ENCODE results near the gene VAT1. TPM values are rescaled to one million over a fixed set of nuclear protein-coding genes. Genes with fewer than 3 reads are reported as not detected.

VAT1 gene
- total and polyA plus RNA-seq, 2 experiments from 2014 or later: 207 to 251 TPM

DNA sequence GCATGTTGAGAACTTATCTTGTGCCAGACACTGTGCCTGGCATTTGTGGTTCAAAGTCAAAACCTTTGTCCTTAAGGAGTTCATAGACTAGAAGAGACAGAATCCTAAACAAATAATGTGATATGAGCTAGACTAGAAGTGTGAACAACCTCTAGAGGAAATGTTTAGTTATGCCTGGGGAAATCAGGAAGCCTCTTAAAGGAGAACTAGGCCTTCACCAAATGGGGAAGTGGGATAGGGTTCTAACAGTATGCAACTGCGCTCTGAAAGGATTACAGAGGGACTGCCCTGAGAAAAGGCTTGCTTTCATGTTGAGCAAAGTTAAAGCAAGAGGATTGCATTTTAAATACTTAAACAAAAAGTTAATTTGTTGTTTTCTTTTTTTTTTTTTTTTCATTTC is 37.0 kb downstream of the VAT1 start:
- Histone ChIP-seq H3K79me2 (peaks cover 52% of the 10 kb centered on the region), H3K27me3 (no peaks in the 10 kb centered on the region), H3K4me3 (no peak overlapping the region), H2AFZ (no peak overlapping the region), H3K4me2 (no peak overlapping the region), H3K27ac (no peak overlapping the region), H3K9me2 (replicated peaks; ENCODE audit: insufficient read depth) (no peaks in the 10 kb centered on the region), H3K9me3 (ENCODE audit: low read depth) (no peaks in the 10 kb centered on the region), H4K20me1 (ENCODE audit: insufficient read depth, poor library complexity, severe bottlenecking) (peaks cover 8% of the 10 kb centered on the region), H3K4me1 (ENCODE audit: insufficient read depth) (peaks cover 6% of the 10 kb centered on the region), H3K36me3 (replicated peaks; ENCODE audit: insufficient read depth, low read depth) (no peaks in the 10 kb centered on the region)
- DNase-seq (ENCODE audit: low spot score): no peak
- TF ChIP-seq CTCF (IDR thresholded peaks at IDR 0.05; ENCODE audit: poor library complexity) (no peak), EZH2phosphoT487 (IDR thresholded peaks at IDR 0.05; ENCODE audit: low read depth, severe bottlenecking, unreplicated experiment) (no peak), EZH2 (IDR thresholded peaks at IDR 0.05; ENCODE audit: borderline replicate concordance) (no peak)
- WGBS (ENCODE audit: low lambda C conversion rate, missing lambda C conversion rate): 74% methylated on average over 1 of the region's 1 CpG

DNA sequence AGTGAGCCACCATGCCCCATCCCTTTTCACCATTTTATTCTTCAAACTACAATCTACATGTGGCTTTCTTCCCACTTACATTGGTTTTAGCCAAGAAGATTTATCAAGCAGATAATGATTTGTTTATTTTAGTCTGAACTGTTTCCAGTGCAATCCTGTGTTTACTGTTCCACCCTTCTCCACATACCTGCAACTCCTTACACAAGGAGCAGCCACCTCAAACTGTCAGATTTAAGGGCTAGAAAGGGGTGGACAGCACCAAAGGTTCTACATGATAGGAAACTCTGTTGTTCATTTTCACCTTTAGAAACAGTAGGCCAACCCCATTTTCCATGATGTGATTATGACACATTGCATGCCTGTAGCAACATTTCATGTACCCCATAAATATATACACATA is 39.9 kb downstream of the VAT1 start:
- peak overlapping the region; percentile 91 for H3K4me2 ChIP-seq
- TF ChIP-seq EZH2phosphoT487 (IDR thresholded peaks at IDR 0.05; ENCODE audit: low read depth, severe bottlenecking, unreplicated experiment) (no peak), CTCF (IDR thresholded peaks at IDR 0.05; ENCODE audit: poor library complexity) (no peak), EZH2 (IDR thresholded peaks at IDR 0.05; ENCODE audit: borderline replicate concordance) (no peak)
- DNase-seq (ENCODE audit: low spot score): no peak
- no peaks in the 10 kb centered on the region for H3K36me3 ChIP-seq (replicated peaks; ENCODE audit: insufficient read depth, low read depth)
- no peaks in the 10 kb centered on the region for H3K9me2 ChIP-seq (replicated peaks; ENCODE audit: insufficient read depth)
- H4K20me1 ChIP-seq (ENCODE audit: insufficient read depth, poor library complexity, severe bottlenecking): peaks cover 8% of the 10 kb centered on the region
- H3K4me3 ChIP-seq: no peak overlapping the region
- no peak overlapping the region for H2AFZ ChIP-seq
- peaks cover 6% of the 10 kb centered on the region for H3K4me1 ChIP-seq (ENCODE audit: insufficient read depth)
- H3K9me3 ChIP-seq (ENCODE audit: low read depth): no peaks in the 10 kb centered on the region
- H3K79me2 ChIP-seq: peaks cover 54% of the 10 kb centered on the region
- no peaks in the 10 kb centered on the region for H3K27me3 ChIP-seq
- H3K27ac ChIP-seq: no peak overlapping the region

- Histone ChIP-seq H3K4me3 (peak overlapping the region; percentile 84), H3K79me2 (peaks cover 46% of the 10 kb centered on the region), H3K27me3 (no peaks in the 10 kb centered on the region), H3K4me1 (ENCODE audit: insufficient read depth) (peaks cover 6% of the 10 kb centered on the region), H3K9me2 (replicated peaks; ENCODE audit: insufficient read depth) (no peaks in the 10 kb centered on the region), H4K20me1 (ENCODE audit: insufficient read depth, poor library complexity, severe bottlenecking) (peaks cover 5% of the 10 kb centered on the region), H3K27ac (peak overlapping the region; percentile 96), H3K4me2 (peak overlapping the region; percentile 91), H2AFZ (peak overlapping the region; percentile 88), H3K36me3 (replicated peaks; ENCODE audit: insufficient read depth, low read depth) (no peaks in the 10 kb centered on the region), H3K9me3 (ENCODE audit: low read depth) (no peaks in the 10 kb centered on the region)
- 2% methylated on average over 66 of the region's 67 CpGs for WGBS (ENCODE audit: low lambda C conversion rate, missing lambda C conversion rate)
- TF ChIP-seq CTCF (IDR thresholded peaks at IDR 0.05; ENCODE audit: poor library complexity): peak; percentile 18
- TF ChIP-seq EZH2 (IDR thresholded peaks at IDR 0.05; ENCODE audit: borderline replicate concordance): no peak
- peak; percentile 82 for DNase-seq (ENCODE audit: low spot score)
Measured at GRCh38 chr17:42980766-42981397, 41.3 kb downstream of the VAT1 start.
